GM21390 (cell line): ENCODE measurements around the gene DRD3.

Experiments used
- ATAC-seq: cut with Tn5 transposase; IDR thresholded peaks from one replicate; pipeline ENCODE4 v1.9.1; 2021; ENCODE audit not compliant: unreplicated experiment

DRD3 gene

GRCh38 chr3:114122027-114122709, 56.7 kb downstream of the DRD3 start:
- no peak for ATAC-seq

GRCh38 chr3:114120211-114120610, 58.6 kb downstream of the DRD3 start:
- ATAC-seq = no peak

GRCh38 chr3:114119776-114120175, 59.1 kb downstream of the DRD3 start:
- ATAC-seq = no peak

GRCh38 chr3:114115143-114115542, 63.7 kb downstream of the DRD3 start:
- no peak for ATAC-seq

GRCh38 chr3:114114719-114115118, 64.1 kb downstream of the DRD3 start:
- ATAC-seq = no peak

- no peak for ATAC-seq
Observed at GRCh38 chr3:114112696-114113095, 66.2 kb downstream of the DRD3 start.

- ATAC-seq = no peak
Observed at GRCh38 chr3:114111060-114111770, 67.6 kb downstream of the DRD3 start.

GRCh38 chr3:114110439-114110838, 68.4 kb downstream of the DRD3 start:
- ATAC-seq = no peak

GRCh38 chr3:114108137-114108536, 70.7 kb downstream of the DRD3 start:
- ATAC-seq = no peak

GRCh38 chr3:114104414-114104813, 74.4 kb downstream of the DRD3 start:
- no peak for ATAC-seq

- ATAC-seq = no peak
Observed at GRCh38 chr3:114103858-114104257, 75.0 kb downstream of the DRD3 start.

GRCh38 chr3:114103181-114103580, 75.7 kb downstream of the DRD3 start:
- no peak for ATAC-seq

GRCh38 chr3:114101101-114101500, 77.8 kb downstream of the DRD3 start:
- no peak for ATAC-seq

- ATAC-seq = no peak
Observed at GRCh38 chr3:114095796-114096195, 83.1 kb downstream of the DRD3 start.

GRCh38 chr3:114093596-114093995, 85.3 kb downstream of the DRD3 start:
- ATAC-seq = no peak

GRCh38 chr3:114093016-114093380, 85.9 kb downstream of the DRD3 start:
- no peak for ATAC-seq

- no peak for ATAC-seq
Observed at GRCh38 chr3:114092151-114093015, 86.5 kb downstream of the DRD3 start.

- ATAC-seq = no peak
Observed at GRCh38 chr3:114089675-114090074, 89.2 kb downstream of the DRD3 start.

GRCh38 chr3:114086356-114086755, 92.5 kb downstream of the DRD3 start:
- no peak for ATAC-seq

- no peak for ATAC-seq
Observed at GRCh38 chr3:114083112-114083511, 95.7 kb downstream of the DRD3 start.

GRCh38 chr3:114081037-114081436, 97.8 kb downstream of the DRD3 start:
- no peak for ATAC-seq

GRCh38 chr3:114080201-114080600, 98.7 kb downstream of the DRD3 start:
- ATAC-seq = no peak
